ENCODE results near the gene CDK5R1. TPM values are rescaled to one million over a fixed set of nuclear protein-coding genes. Genes with fewer than 3 reads are reported as not detected.

CDK5R1 gene
- total RNA-seq, 1 donor from 2014 or later = 1.8 TPM

GRCh38 chr17:32529604-32530003 is 42.8 kb downstream of the CDK5R1 start:
- Mint-ChIP-seq H3K9me3 (ENCODE audit: unreplicated experiment) (no peaks in the 10 kb centered on the region), H3K4me3 (ENCODE audit: unreplicated experiment) (no peak overlapping the region), H3K27ac (ENCODE audit: unreplicated experiment) (no peak overlapping the region), H3K27me3 (ENCODE audit: unreplicated experiment) (no peaks in the 10 kb centered on the region), H3K4me1 (ENCODE audit: unreplicated experiment) (peaks cover 4% of the 10 kb centered on the region), H3K36me3 (ENCODE audit: unreplicated experiment) (peaks cover 2% of the 10 kb centered on the region)
- no peak for DNase-seq (ENCODE audit: extremely low spot score, unreplicated experiment)
- TF ChIP-seq, protein P1, sequence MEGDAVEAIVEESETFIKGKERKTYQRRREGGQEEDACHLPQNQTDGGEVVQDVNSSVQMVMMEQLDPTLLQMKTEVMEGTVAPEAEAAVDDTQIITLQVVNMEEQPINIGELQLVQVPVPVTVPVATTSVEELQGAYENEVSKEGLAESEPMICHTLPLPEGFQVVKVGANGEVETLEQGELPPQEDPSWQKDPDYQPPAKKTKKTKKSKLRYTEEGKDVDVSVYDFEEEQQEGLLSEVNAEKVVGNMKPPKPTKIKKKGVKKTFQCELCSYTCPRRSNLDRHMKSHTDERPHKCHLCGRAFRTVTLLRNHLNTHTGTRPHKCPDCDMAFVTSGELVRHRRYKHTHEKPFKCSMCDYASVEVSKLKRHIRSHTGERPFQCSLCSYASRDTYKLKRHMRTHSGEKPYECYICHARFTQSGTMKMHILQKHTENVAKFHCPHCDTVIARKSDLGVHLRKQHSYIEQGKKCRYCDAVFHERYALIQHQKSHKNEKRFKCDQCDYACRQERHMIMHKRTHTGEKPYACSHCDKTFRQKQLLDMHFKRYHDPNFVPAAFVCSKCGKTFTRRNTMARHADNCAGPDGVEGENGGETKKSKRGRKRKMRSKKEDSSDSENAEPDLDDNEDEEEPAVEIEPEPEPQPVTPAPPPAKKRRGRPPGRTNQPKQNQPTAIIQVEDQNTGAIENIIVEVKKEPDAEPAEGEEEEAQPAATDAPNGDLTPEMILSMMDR (IDR thresholded peaks at IDR 0.05) = no peak

GRCh38 chr17:32533296-32533695 is 46.5 kb downstream of the CDK5R1 start:
- Mint-ChIP-seq H3K9me3 (ENCODE audit: unreplicated experiment) (peaks cover 7% of the 10 kb centered on the region), H3K4me3 (ENCODE audit: unreplicated experiment) (no peak overlapping the region), H3K27me3 (ENCODE audit: unreplicated experiment) (no peaks in the 10 kb centered on the region), H3K27ac (ENCODE audit: unreplicated experiment) (no peak overlapping the region), H3K36me3 (ENCODE audit: unreplicated experiment) (peaks cover 4% of the 10 kb centered on the region), H3K4me1 (ENCODE audit: unreplicated experiment) (peaks cover 9% of the 10 kb centered on the region)
- TF ChIP-seq, protein P1 (IDR thresholded peaks at IDR 0.05) = no peak
- DNase-seq (ENCODE audit: extremely low spot score, unreplicated experiment) = no peak

GRCh38 chr17:32536736-32537643 is 50.2 kb downstream of the CDK5R1 start:
- Mint-ChIP-seq H3K27me3 (ENCODE audit: unreplicated experiment) (no peaks in the 10 kb centered on the region), H3K4me1 (ENCODE audit: unreplicated experiment) (peaks cover 9% of the 10 kb centered on the region), H3K27ac (ENCODE audit: unreplicated experiment) (peak overlapping the region; percentile 38), H3K9me3 (ENCODE audit: unreplicated experiment) (peaks cover 12% of the 10 kb centered on the region), H3K4me3 (ENCODE audit: unreplicated experiment) (no peak overlapping the region), H3K36me3 (ENCODE audit: unreplicated experiment) (peaks cover 5% of the 10 kb centered on the region)
- TF ChIP-seq, protein P1 (IDR thresholded peaks at IDR 0.05) = no peak
- no peak for DNase-seq (ENCODE audit: extremely low spot score, unreplicated experiment)

Other genes with a start within 250 kb of the CDK5R1 start
- gene RHBDL3, start 221.2 kb upstream of the CDK5R1 start, total RNA-seq = 0.11 TPM in 1 of 2 replicates, not detected in the other
- 19.4 and 20.9 TPM in 2 replicates for gene C17orf75, start 144.8 kb upstream of the CDK5R1 start, total RNA-seq
- 144 and 153 TPM in 2 replicates for gene ZNF207, start 136.8 kb upstream of the CDK5R1 start, total RNA-seq
- gene PSMD11, start 42.5 kb upstream of the CDK5R1 start, total RNA-seq = 81.6 and 85.0 TPM in 2 replicates

All from osteocyte (in vitro differentiated cells).